ENCODE data around the gene RALGAPA1.

GRCh38 chr14:35526962-35527361 is 282.1 kb downstream of the RALGAPA1 start:
- TF ChIP-seq CTCF (IDR thresholded peaks at IDR 0.05) = no peak
- no peak for TF ChIP-seq EP300 (IDR thresholded peaks at IDR 0.05)
- no peak for TF ChIP-seq POLR2A (IDR thresholded peaks at IDR 0.05)

All from sigmoid colon (tissue), 4 donors.